SK-N-SH (cell line): ENCODE data around the gene CD109.
A peak's percentile ranks its signal among the peaks of the same experiment; 100 is the strongest.

Experiments
- POLR2AphosphoS5 ChIP-seq: IDR thresholded peaks from 2 replicates; pipeline ENCODE4 v1.6.1; 2012; ENCODE audit warnings: low read depth, low read length
- TF ChIP-seq, protein P1 (sequence below): fragments of 200-600 bp; sonication (generic); IDR thresholded peaks from 2 replicates; pipeline ENCODE4 v1.6.1; 2017; ENCODE audit warnings: antibody characterized with exemption, mild to moderate bottlenecking, moderate library complexity
- TF ChIP-seq, protein P2 (sequence below): IDR thresholded peaks from 2 replicates; pipeline ENCODE4 v1.4.0; 2012; ENCODE audit warnings: low read depth, borderline replicate concordance

DNA sequence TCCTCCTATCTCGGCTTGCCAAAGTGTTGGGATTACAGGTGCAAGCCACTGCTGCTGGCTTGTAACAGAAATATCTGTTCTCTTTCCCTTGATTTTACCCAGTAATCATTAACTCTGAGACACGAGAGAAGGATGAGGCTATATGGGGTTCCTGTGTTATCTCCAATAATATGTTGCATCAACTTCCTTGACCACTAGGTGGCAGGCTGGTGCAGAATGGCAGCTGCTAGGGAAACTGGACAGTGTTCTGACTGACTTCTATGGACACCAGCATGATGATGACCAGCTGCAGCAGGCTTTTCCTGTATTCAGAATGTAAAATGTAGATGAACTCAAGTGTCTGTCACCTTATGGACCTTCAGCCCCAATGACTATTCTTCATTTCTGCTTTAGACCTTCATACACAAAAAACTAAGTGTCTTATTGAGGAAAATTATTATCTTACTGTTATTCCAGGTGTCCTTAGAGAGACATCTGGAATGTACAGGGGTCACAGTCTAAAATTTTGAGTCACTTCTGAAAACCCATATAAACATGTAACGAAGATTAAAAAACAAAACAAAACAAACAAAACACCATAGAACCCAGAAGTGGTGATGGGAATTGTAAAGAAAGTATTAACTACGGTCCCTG, 20.4 kb upstream of the CD109 start:
- TF ChIP-seq, protein P1, sequence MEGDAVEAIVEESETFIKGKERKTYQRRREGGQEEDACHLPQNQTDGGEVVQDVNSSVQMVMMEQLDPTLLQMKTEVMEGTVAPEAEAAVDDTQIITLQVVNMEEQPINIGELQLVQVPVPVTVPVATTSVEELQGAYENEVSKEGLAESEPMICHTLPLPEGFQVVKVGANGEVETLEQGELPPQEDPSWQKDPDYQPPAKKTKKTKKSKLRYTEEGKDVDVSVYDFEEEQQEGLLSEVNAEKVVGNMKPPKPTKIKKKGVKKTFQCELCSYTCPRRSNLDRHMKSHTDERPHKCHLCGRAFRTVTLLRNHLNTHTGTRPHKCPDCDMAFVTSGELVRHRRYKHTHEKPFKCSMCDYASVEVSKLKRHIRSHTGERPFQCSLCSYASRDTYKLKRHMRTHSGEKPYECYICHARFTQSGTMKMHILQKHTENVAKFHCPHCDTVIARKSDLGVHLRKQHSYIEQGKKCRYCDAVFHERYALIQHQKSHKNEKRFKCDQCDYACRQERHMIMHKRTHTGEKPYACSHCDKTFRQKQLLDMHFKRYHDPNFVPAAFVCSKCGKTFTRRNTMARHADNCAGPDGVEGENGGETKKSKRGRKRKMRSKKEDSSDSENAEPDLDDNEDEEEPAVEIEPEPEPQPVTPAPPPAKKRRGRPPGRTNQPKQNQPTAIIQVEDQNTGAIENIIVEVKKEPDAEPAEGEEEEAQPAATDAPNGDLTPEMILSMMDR, result peak; percentile 95
- TF ChIP-seq, protein P2, sequence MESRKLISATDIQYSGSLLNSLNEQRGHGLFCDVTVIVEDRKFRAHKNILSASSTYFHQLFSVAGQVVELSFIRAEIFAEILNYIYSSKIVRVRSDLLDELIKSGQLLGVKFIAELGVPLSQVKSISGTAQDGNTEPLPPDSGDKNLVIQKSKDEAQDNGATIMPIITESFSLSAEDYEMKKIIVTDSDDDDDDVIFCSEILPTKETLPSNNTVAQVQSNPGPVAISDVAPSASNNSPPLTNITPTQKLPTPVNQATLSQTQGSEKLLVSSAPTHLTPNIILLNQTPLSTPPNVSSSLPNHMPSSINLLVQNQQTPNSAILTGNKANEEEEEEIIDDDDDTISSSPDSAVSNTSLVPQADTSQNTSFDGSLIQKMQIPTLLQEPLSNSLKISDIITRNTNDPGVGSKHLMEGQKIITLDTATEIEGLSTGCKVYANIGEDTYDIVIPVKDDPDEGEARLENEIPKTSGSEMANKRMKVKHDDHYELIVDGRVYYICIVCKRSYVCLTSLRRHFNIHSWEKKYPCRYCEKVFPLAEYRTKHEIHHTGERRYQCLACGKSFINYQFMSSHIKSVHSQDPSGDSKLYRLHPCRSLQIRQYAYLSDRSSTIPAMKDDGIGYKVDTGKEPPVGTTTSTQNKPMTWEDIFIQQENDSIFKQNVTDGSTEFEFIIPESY, result no peak
- TF ChIP-seq POLR2AphosphoS5, result no peak
